B cell (primary cell): ENCODE measurements around the gene AWAT1. TPM values are rescaled to one million over a fixed set of nuclear protein-coding genes. Genes with fewer than 3 reads are reported as not detected.
"Not testable (repeated sequence)": the region's sequence is repeated elsewhere in the genome, so short reads cannot be mapped to it uniquely, and the experiment has no call there.

Source experiments
- ATAC-seq: fragments of 200-7000 bp; cut with Tn5 transposase; one replicate; pipeline ENCODE4 v1.10.0; 2021; ENCODE audit warnings: low read depth, mild to moderate bottlenecking, moderate number of reproducible peaks, moderate library complexity
- CTCF ChIA-PET: fragments of 350-600 bp; sonication (Branson Sonifier 250); formaldehyde crosslinking; loops from one replicate; lab custom pipeline; 2021; ENCODE audit warnings: antibody characterized with exemption, inconsistent platforms; lab: Charles Lee
- POLR2A ChIA-PET: fragments of 350-600 bp; sonication (Branson Sonifier 250); formaldehyde crosslinking; loops from one replicate; lab custom pipeline; 2021; ENCODE audit warnings: antibody characterized with exemption; lab: Charles Lee
- DNase-seq: peaks from one replicate; pipeline ENCODE4 v3.0.0; 2013
- H2AFZ ChIP-seq: 2 replicates; pipeline ENCODE4 v1.6.1; 2012; ENCODE audit warnings: mild to moderate bottlenecking, low read depth, low read length; ENCODE audit not compliant: insufficient read depth, poor library complexity, severe bottlenecking
- H3K27ac ChIP-seq, 2 donors: 1 replicate in 1 of 2; 2 replicates in 1 of 2; pipeline ENCODE4 v1.5.1; 2012 to 2013; ENCODE audit warnings: low read length in 2 of 2, mild to moderate bottlenecking in 2 of 2, moderate library complexity in 1 of 2
- H3K27me3 ChIP-seq, 4 experiments: fragments of 200-600 bp in 1 of 4; sonication (generic) in 1 of 4; replicated peaks in 1 of 4; 1 replicate in 2 of 4; 2 replicates in 2 of 4; pipeline versions ENCODE4 v1.6.1 to v1.7.0; 2013 to 2016; ENCODE audit warnings: low read length in 3 of 4, mild to moderate bottlenecking in 2 of 4, mixed read lengths in 1 of 4, moderate library complexity in 1 of 4; ENCODE audit not compliant: insufficient read depth in 4 of 4, control insufficient read depth in 3 of 4; ENCODE audit errors: control extremely low read depth in 1 of 4
- H3K36me3 ChIP-seq, 2 experiments: replicated peaks in 1 of 2; 1 replicate in 1 of 2; 2 replicates in 1 of 2; pipeline versions ENCODE4 v1.6.1 to v1.7.1; 2013; ENCODE audit warnings: low read length in 1 of 2; ENCODE audit not compliant: insufficient read depth in 2 of 2, control insufficient read depth in 1 of 2; ENCODE audit errors: control extremely low read depth in 1 of 2, extremely low read depth in 1 of 2
- H3K4me1 ChIP-seq, 2 donors: fragments of 200-600 bp in 1 of 2; sonication (generic) in 1 of 2; 1 replicate in 1 of 2; 2 replicates in 1 of 2; pipeline versions ENCODE4 v1.5.1 to v1.6.1; 2013 to 2017; ENCODE audit warnings: low read length in 2 of 2; ENCODE audit not compliant: control insufficient read depth in 2 of 2, insufficient read depth in 2 of 2
- H3K4me2 ChIP-seq: replicated peaks from 2 replicates; pipeline ENCODE3; 2012; ENCODE audit warnings: mild to moderate bottlenecking, low read depth, low read length; ENCODE audit not compliant: poor library complexity, severe bottlenecking
- H3K4me3 ChIP-seq, 5 experiments: fragments of 200-600 bp in 1 of 5; sonication (generic) in 1 of 5; 1 replicate in 3 of 5; 2 replicates in 2 of 5; pipeline versions ENCODE4 v1.5.1 to v1.7.0; 2011 to 2016; ENCODE audit warnings: low read length in 4 of 5, mild to moderate bottlenecking in 4 of 5, low read depth in 2 of 5, control low read depth in 1 of 5, moderate library complexity in 1 of 5; ENCODE audit not compliant: insufficient read depth in 1 of 5; ENCODE audit errors: control extremely low read depth in 1 of 5, extremely low read depth in 1 of 5
- H3K79me2 ChIP-seq: fragments of 200-600 bp; sonication (generic); one replicate; pipeline ENCODE4 v1.6.0; 2016; ENCODE audit warnings: low read length; ENCODE audit not compliant: control insufficient read depth, insufficient read depth
- H3K9ac ChIP-seq: fragments of 200-600 bp; sonication (generic); 2 replicates; pipeline ENCODE4 v1.6.1; 2017; ENCODE audit warnings: mild to moderate bottlenecking, low read length, moderate library complexity
- H3K9me3 ChIP-seq, 3 donors: one replicate each; pipeline versions ENCODE4 v1.6.1 to v1.7.1; 2013; ENCODE audit warnings: low read length in 2 of 3; ENCODE audit not compliant: control insufficient read depth in 2 of 3, insufficient read depth in 1 of 3; ENCODE audit errors: control extremely low read depth in 1 of 3
- H4K20me1 ChIP-seq: 2 replicates; pipeline ENCODE4 v1.6.0; 2012; ENCODE audit warnings: mild to moderate bottlenecking, low read length; ENCODE audit not compliant: insufficient read depth, control insufficient read depth, poor library complexity, severe bottlenecking
- H3K27ac Mint-ChIP-seq: one replicate; pipeline ENCODE4 v1.8.0; 2021; ENCODE audit warnings: mixed read lengths
- H3K27me3 Mint-ChIP-seq: one replicate; pipeline ENCODE4 v1.8.0; 2021; ENCODE audit warnings: mixed read lengths
- H3K4me1 Mint-ChIP-seq: one replicate; pipeline ENCODE4 v1.8.0; 2021; ENCODE audit warnings: mixed read lengths
- H3K4me3 Mint-ChIP-seq: one replicate; pipeline ENCODE4 v1.8.0; 2021; ENCODE audit warnings: mixed read lengths
- H3K9me3 Mint-ChIP-seq: one replicate; pipeline ENCODE4 v1.8.0; 2022; ENCODE audit warnings: mixed read lengths; ENCODE audit not compliant: insufficient read depth
- EZH2 ChIP-seq: IDR thresholded peaks from 2 replicates; pipeline ENCODE4 v1.6.1; 2012; ENCODE audit warnings: borderline replicate concordance, low read depth, mild to moderate bottlenecking, moderate library complexity, low read length; ENCODE audit not compliant: insufficient read depth, poor library complexity, severe bottlenecking
- WGBS: methylation state at CpG from one replicate; pipeline ENCODE4 v1.1.5; 2013; ENCODE audit warnings: missing lambda C conversion rate; ENCODE audit not compliant: insufficient coverage; 5-methylcytosine and 5-hydroxymethylcytosine counted together
- intact Hi-C: fragments of 100-400 bp; cut with micrococcal nuclease; formaldehyde crosslinking; loops from one replicate; pipeline ENCODE4 v1.10.0; 2022
- polyA plus RNA-seq: library from polyadenylated mRNA; depleted of rRNA; stranded (reverse); fragments of >200 nt; gene quantifications from 2 replicates; pipeline ENCODE4 v1.2.3, GENCODE V29; 2012
- total RNA-seq, 2 donors: library from RNA; stranded (reverse); fragments of 120-200 nt in 1 of 2; gene quantifications; 1 replicate in 1 of 2; 2 replicates in 1 of 2; pipeline versions ENCODE4 v1.2.3 to v1.2.4, GENCODE V29; 2013 to 2022
- TF ChIP-seq, protein P1 (sequence below): fragments of 200-600 bp; IDR thresholded peaks from one replicate; pipeline ENCODE4 v1.8.0; 2022; ENCODE audit warnings: antibody characterized with exemption, mild to moderate bottlenecking

Gene AWAT1
- total and polyA plus RNA-seq, 2 donors (not counting 1 experiment from before 2014, with no cell fraction given), result not detected

DNA sequence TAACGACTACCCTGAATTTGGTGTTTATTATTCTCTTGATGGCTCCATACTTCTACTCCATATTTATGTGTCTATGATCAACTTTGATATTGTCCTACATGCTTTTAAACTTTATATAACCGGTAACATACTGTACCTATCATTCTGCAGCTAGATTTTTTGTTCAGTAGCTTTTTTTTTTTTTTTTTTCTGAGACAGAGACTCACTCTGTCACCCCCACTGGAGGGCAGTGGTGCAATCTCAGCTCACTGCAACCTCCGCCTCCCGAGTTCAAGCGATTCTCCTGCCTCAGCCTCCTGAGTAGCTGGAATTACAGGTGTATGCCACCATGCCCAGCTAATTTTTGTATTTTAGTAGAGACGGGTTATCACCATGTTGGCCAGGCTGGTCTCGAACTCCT is 39.6 kb downstream of the AWAT1 start:
- H3K27ac Mint-ChIP-seq, H3K4me1 ChIP-seq, H4K20me1 ChIP-seq, H3K9me3 ChIP-seq, H3K27ac ChIP-seq, H3K79me2 ChIP-seq, H3K4me1 Mint-ChIP-seq, H3K4me2 ChIP-seq, ATAC-seq, intact Hi-C loops, CTCF ChIA-PET, DNase-seq, H3K9ac ChIP-seq, H3K27me3 ChIP-seq, POLR2A ChIA-PET, H3K4me3 ChIP-seq, H3K27me3 Mint-ChIP-seq, H3K36me3 ChIP-seq, H3K9me3 Mint-ChIP-seq, H2AFZ ChIP-seq, H3K4me3 Mint-ChIP-seq: not testable (repeated sequence)
- WGBS, result 100% methylated on average over 1 of the region's 7 CpGs

- Histone ChIP-seq H3K27ac (no peak overlapping the region), H3K36me3 (peaks cover 0 to 3% of the 10 kb centered on the region in 2 experiments), H2AFZ (no peak overlapping the region), H3K4me3 (no peak overlapping the region), H3K4me2 (no peak overlapping the region), H3K79me2 (no peaks in the 10 kb centered on the region), H3K9me3 (no peaks in the 10 kb centered on the region), H3K27me3 (no peaks in the 10 kb centered on the region), H4K20me1 (no peaks in the 10 kb centered on the region), H3K4me1 (no peaks in the 10 kb centered on the region), H3K9ac (no peak overlapping the region)
- POLR2A ChIA-PET, result no interaction called here
- intact Hi-C loops, result no loop called here
- DNase-seq (no peak), ATAC-seq (no peak)
- H3K27ac Mint-ChIP-seq, result no peak overlapping the region
- H3K27me3 Mint-ChIP-seq, result no peaks in the 10 kb centered on the region
- H3K4me1 Mint-ChIP-seq, result no peaks in the 10 kb centered on the region
- CTCF ChIA-PET, result no interaction called here
- no peak overlapping the region for H3K4me3 Mint-ChIP-seq
- no CpG with 5 or more reads among the region's 3 CpGs for WGBS
- TF ChIP-seq EZH2, result no peak
- TF ChIP-seq, protein P1, sequence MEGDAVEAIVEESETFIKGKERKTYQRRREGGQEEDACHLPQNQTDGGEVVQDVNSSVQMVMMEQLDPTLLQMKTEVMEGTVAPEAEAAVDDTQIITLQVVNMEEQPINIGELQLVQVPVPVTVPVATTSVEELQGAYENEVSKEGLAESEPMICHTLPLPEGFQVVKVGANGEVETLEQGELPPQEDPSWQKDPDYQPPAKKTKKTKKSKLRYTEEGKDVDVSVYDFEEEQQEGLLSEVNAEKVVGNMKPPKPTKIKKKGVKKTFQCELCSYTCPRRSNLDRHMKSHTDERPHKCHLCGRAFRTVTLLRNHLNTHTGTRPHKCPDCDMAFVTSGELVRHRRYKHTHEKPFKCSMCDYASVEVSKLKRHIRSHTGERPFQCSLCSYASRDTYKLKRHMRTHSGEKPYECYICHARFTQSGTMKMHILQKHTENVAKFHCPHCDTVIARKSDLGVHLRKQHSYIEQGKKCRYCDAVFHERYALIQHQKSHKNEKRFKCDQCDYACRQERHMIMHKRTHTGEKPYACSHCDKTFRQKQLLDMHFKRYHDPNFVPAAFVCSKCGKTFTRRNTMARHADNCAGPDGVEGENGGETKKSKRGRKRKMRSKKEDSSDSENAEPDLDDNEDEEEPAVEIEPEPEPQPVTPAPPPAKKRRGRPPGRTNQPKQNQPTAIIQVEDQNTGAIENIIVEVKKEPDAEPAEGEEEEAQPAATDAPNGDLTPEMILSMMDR, result no peak
- no peaks in the 10 kb centered on the region for H3K9me3 Mint-ChIP-seq
Measured at GRCh38 chrX:70279081-70279480, 44.6 kb downstream of the AWAT1 start.
